Activated naive CD4-positive, alpha-beta T cell treated with anti-CD3 and anti-CD28 coated beads for 36 hours (primary cell): ENCODE data around the gene GRK5. TPM values are rescaled to one million over a fixed set of nuclear protein-coding genes. Genes with fewer than 3 reads are reported as not detected.

Experiments used
- CTCF ChIA-PET: fragments of 350-600 bp; sonication (Branson Sonifier 250); formaldehyde crosslinking; loops from one replicate; lab custom pipeline; 2021; ENCODE audit warnings: antibody characterized with exemption; lab: Charles Lee
- DNase-seq: peaks from one replicate; pipeline ENCODE4 v3.0.0-alpha.2; 2020
- H3K27ac Mint-ChIP-seq: one replicate; pipeline ENCODE4 v1.8.0; 2021; ENCODE audit warnings: mild to moderate bottlenecking, mixed read lengths
- H3K27me3 Mint-ChIP-seq: one replicate; pipeline ENCODE4 v1.8.0; 2021; ENCODE audit warnings: low read depth, mixed read lengths
- H3K36me3 Mint-ChIP-seq: one replicate; pipeline ENCODE4 v1.8.0; 2021; ENCODE audit warnings: low read depth, mixed read lengths
- H3K4me1 Mint-ChIP-seq: one replicate; pipeline ENCODE4 v1.8.0; 2021; ENCODE audit warnings: low read depth, mixed read lengths
- H3K4me3 Mint-ChIP-seq: one replicate; pipeline ENCODE4 v1.8.0; 2021; ENCODE audit warnings: mild to moderate bottlenecking, moderate library complexity, mixed read lengths
- H3K9me3 Mint-ChIP-seq: one replicate; pipeline ENCODE4 v1.8.0; 2021; ENCODE audit warnings: mixed read lengths
- intact Hi-C: fragments of 100-400 bp; cut with micrococcal nuclease; formaldehyde crosslinking; loops from one replicate; pipeline ENCODE4 v1.15.1; 2023
- total RNA-seq, 2 experiments: library from RNA; stranded (reverse); gene quantifications; one replicate each; pipeline ENCODE4 v1.2.3, GENCODE V29; 2021

GRK5 gene
- total RNA-seq, 2 experiments from 2014 or later: 27.1 to 29.7 TPM

- CTCF ChIA-PET: interaction anchor here (1.1 kb wide), 2 partner anchors 13 to 142 kb away, joined by 3 read pairs; no protein-coding TSS in a partner anchor
- DNase-seq: no peak
- peaks cover 40% of the 10 kb centered on the region for H3K9me3 Mint-ChIP-seq
- peaks cover 48% of the 10 kb centered on the region for H3K36me3 Mint-ChIP-seq
- intact Hi-C loops: no loop called here
- H3K4me3 Mint-ChIP-seq: no peak overlapping the region
- H3K27me3 Mint-ChIP-seq: no peaks in the 10 kb centered on the region
- H3K27ac Mint-ChIP-seq: no peak overlapping the region
- H3K4me1 Mint-ChIP-seq: no peaks in the 10 kb centered on the region
Measured at GRCh38 chr10:119352807-119353206, 145.4 kb downstream of the GRK5 start.

GRCh38 chr10:119353421-119353820, 146.1 kb downstream of the GRK5 start:
- Mint-ChIP-seq H3K27ac (no peak overlapping the region), H3K36me3 (peaks cover 42% of the 10 kb centered on the region), H3K27me3 (no peaks in the 10 kb centered on the region), H3K4me3 (no peak overlapping the region), H3K9me3 (peaks cover 40% of the 10 kb centered on the region), H3K4me1 (no peaks in the 10 kb centered on the region)
- CTCF ChIA-PET: interaction anchor here (1.1 kb wide), 1 partner anchor 142 kb away, joined by 3 read pairs; no protein-coding TSS in a partner anchor
- intact Hi-C loops: no loop called here
- DNase-seq: no peak

GRCh38 chr10:119355930-119356329, 148.6 kb downstream of the GRK5 start:
- peaks cover 32% of the 10 kb centered on the region for H3K9me3 Mint-ChIP-seq
- H3K36me3 Mint-ChIP-seq: peaks cover 30% of the 10 kb centered on the region
- peaks cover 3% of the 10 kb centered on the region for H3K4me1 Mint-ChIP-seq
- no peak overlapping the region for H3K4me3 Mint-ChIP-seq
- CTCF ChIA-PET: interaction anchor here (1.1 kb wide), 2 partner anchors 17 to 157 kb away, joined by 3 read pairs; no protein-coding TSS in a partner anchor
- H3K27ac Mint-ChIP-seq: no peak overlapping the region
- DNase-seq: no peak
- H3K27me3 Mint-ChIP-seq: no peaks in the 10 kb centered on the region
- intact Hi-C loops: no loop called here

- Mint-ChIP-seq H3K9me3 (peaks cover 19% of the 10 kb centered on the region), H3K27ac (no peak overlapping the region), H3K27me3 (no peaks in the 10 kb centered on the region), H3K4me1 (peaks cover 3% of the 10 kb centered on the region), H3K36me3 (peaks cover 19% of the 10 kb centered on the region), H3K4me3 (no peak overlapping the region)
- CTCF ChIA-PET: interaction anchor here (0.7 kb wide), 1 partner anchor 244 kb away, joined by 3 read pairs; no protein-coding TSS in a partner anchor
- no peak for DNase-seq
- intact Hi-C loops: no loop called here
Measured at GRCh38 chr10:119357412-119358151, 150.2 kb downstream of the GRK5 start.

- CTCF ChIA-PET: no interaction called here
- no peak for DNase-seq
- Mint-ChIP-seq H3K27me3 (no peaks in the 10 kb centered on the region), H3K36me3 (peaks cover 16% of the 10 kb centered on the region), H3K27ac (no peak overlapping the region), H3K4me1 (peaks cover 3% of the 10 kb centered on the region), H3K4me3 (no peak overlapping the region), H3K9me3 (peaks cover 14% of the 10 kb centered on the region)
- intact Hi-C loops: no loop called here
Measured at GRCh38 chr10:119358152-119358512, 150.8 kb downstream of the GRK5 start.

- intact Hi-C loops: no loop called here
- H3K4me3 Mint-ChIP-seq: no peak overlapping the region
- peaks cover 3% of the 10 kb centered on the region for H3K4me1 Mint-ChIP-seq
- peaks cover 16% of the 10 kb centered on the region for H3K36me3 Mint-ChIP-seq
- no peaks in the 10 kb centered on the region for H3K27me3 Mint-ChIP-seq
- no peak for DNase-seq
- no peak overlapping the region for H3K27ac Mint-ChIP-seq
- H3K9me3 Mint-ChIP-seq: peaks cover 14% of the 10 kb centered on the region
- CTCF ChIA-PET: no interaction called here
Measured at GRCh38 chr10:119358567-119358966, 151.2 kb downstream of the GRK5 start.

GRCh38 chr10:119359025-119359424, 151.7 kb downstream of the GRK5 start:
- Mint-ChIP-seq H3K4me3 (no peak overlapping the region), H3K4me1 (peaks cover 3% of the 10 kb centered on the region), H3K9me3 (peaks cover 14% of the 10 kb centered on the region), H3K27me3 (no peaks in the 10 kb centered on the region), H3K27ac (no peak overlapping the region), H3K36me3 (peaks cover 16% of the 10 kb centered on the region)
- intact Hi-C loops: no loop called here
- CTCF ChIA-PET: no interaction called here
- no peak for DNase-seq

GRCh38 chr10:119360181-119360921, 153.0 kb downstream of the GRK5 start:
- Mint-ChIP-seq H3K9me3 (peaks cover 14% of the 10 kb centered on the region), H3K4me1 (peaks cover 3% of the 10 kb centered on the region), H3K4me3 (no peak overlapping the region), H3K36me3 (peaks cover 16% of the 10 kb centered on the region), H3K27me3 (no peaks in the 10 kb centered on the region), H3K27ac (no peak overlapping the region)
- CTCF ChIA-PET: interaction anchor here (0.9 kb wide), 1 partner anchor 27 kb away, joined by 4 read pairs; no protein-coding TSS in a partner anchor
- DNase-seq: peak; percentile 28
- intact Hi-C loops: no loop called here

GRCh38 chr10:119361037-119361436, 153.7 kb downstream of the GRK5 start:
- CTCF ChIA-PET: no interaction called here
- H3K4me1 Mint-ChIP-seq: peaks cover 3% of the 10 kb centered on the region
- H3K9me3 Mint-ChIP-seq: peaks cover 8% of the 10 kb centered on the region
- intact Hi-C loops: no loop called here
- H3K27me3 Mint-ChIP-seq: no peaks in the 10 kb centered on the region
- no peak overlapping the region for H3K4me3 Mint-ChIP-seq
- peaks cover 12% of the 10 kb centered on the region for H3K36me3 Mint-ChIP-seq
- no peak overlapping the region for H3K27ac Mint-ChIP-seq
- DNase-seq: no peak

GRCh38 chr10:119362122-119362521, 154.8 kb downstream of the GRK5 start:
- no peak overlapping the region for H3K4me3 Mint-ChIP-seq
- peaks cover 3% of the 10 kb centered on the region for H3K36me3 Mint-ChIP-seq
- intact Hi-C loops: no loop called here
- DNase-seq: no peak
- H3K27me3 Mint-ChIP-seq: no peaks in the 10 kb centered on the region
- H3K4me1 Mint-ChIP-seq: peaks cover 3% of the 10 kb centered on the region
- no peaks in the 10 kb centered on the region for H3K9me3 Mint-ChIP-seq
- no peak overlapping the region for H3K27ac Mint-ChIP-seq
- CTCF ChIA-PET: no interaction called here

- DNase-seq: no peak
- H3K27me3 Mint-ChIP-seq: no peaks in the 10 kb centered on the region
- H3K9me3 Mint-ChIP-seq: no peaks in the 10 kb centered on the region
- peaks cover 3% of the 10 kb centered on the region for H3K36me3 Mint-ChIP-seq
- intact Hi-C loops: no loop called here
- no peak overlapping the region for H3K4me3 Mint-ChIP-seq
- H3K4me1 Mint-ChIP-seq: peaks cover 6% of the 10 kb centered on the region
- H3K27ac Mint-ChIP-seq: no peak overlapping the region
- CTCF ChIA-PET: interaction anchor here (1.0 to 2.4 kb wide), 6 partner anchors 7 to 165 kb away, joined by 3 to 8 read pairs (median 3); partner anchors contain the start of gene GRK5
Measured at GRCh38 chr10:119364645-119365600, 157.6 kb downstream of the GRK5 start.
